HUES64 (cell line): ENCODE measurements around the gene CLEC20A.

ENCODE experiments used
- H3K27ac ChIP-seq: 2 replicates; pipeline ENCODE4 v1.7.0; 2013; ENCODE audit warnings: low read depth, low read length, inconsistent platforms
- H3K27me3 ChIP-seq: 2 replicates; pipeline ENCODE4 v1.6.1; 2013; ENCODE audit warnings: mild to moderate bottlenecking, low read length; ENCODE audit not compliant: insufficient read depth
- H3K36me3 ChIP-seq: 2 replicates; pipeline ENCODE4 v1.6.1; 2013; ENCODE audit warnings: mild to moderate bottlenecking, low read length; ENCODE audit not compliant: insufficient read depth
- H3K4me1 ChIP-seq: 2 replicates; pipeline ENCODE4 v1.6.1; 2013; ENCODE audit warnings: mild to moderate bottlenecking, low read length, moderate library complexity; ENCODE audit not compliant: insufficient read depth
- H3K4me3 ChIP-seq: 2 replicates; pipeline ENCODE4 v1.5.1; 2013; ENCODE audit warnings: mild to moderate bottlenecking, low read length, moderate library complexity
- H3K9ac ChIP-seq: 2 replicates; pipeline ENCODE4 v1.6.1; 2013; ENCODE audit warnings: mild to moderate bottlenecking, low read depth, low read length
- H3K9me3 ChIP-seq: 2 replicates; pipeline ENCODE4 v1.6.1; 2013; ENCODE audit warnings: low read depth, low read length; ENCODE audit not compliant: insufficient read depth
- WGBS: fragments of 150-250, 120-280 bp; methylation state at CpG from one replicate; pipeline ENCODE4 v1.1.7; 2013; ENCODE audit warnings: missing lambda C conversion rate; 5-methylcytosine and 5-hydroxymethylcytosine counted together

CLEC20A gene

GRCh38 chr1:178487070-178487615 is 9.6 kb downstream of the CLEC20A start:
- Histone ChIP-seq H3K9me3 (no peaks in the 10 kb centered on the region), H3K27me3 (no peaks in the 10 kb centered on the region), H3K4me3 (no peak overlapping the region), H3K27ac (no peak overlapping the region), H3K9ac (no peak overlapping the region), H3K36me3 (no peaks in the 10 kb centered on the region), H3K4me1 (peaks cover 2% of the 10 kb centered on the region; the same call in 1 of the 2 replicates)
- 95% methylated on average over 20 of the region's 20 CpGs for WGBS

GRCh38 chr1:178486100-178487069 is 10.4 kb downstream of the CLEC20A start:
- H3K27ac ChIP-seq = no peak overlapping the region
- no peak overlapping the region for H3K9ac ChIP-seq
- H3K4me1 ChIP-seq = peaks cover 2% of the 10 kb centered on the region; the same call in 1 of the 2 replicates
- no peaks in the 10 kb centered on the region for H3K9me3 ChIP-seq
- no peak overlapping the region for H3K4me3 ChIP-seq
- 95% methylated on average over 54 of the region's 54 CpGs for WGBS
- no peaks in the 10 kb centered on the region for H3K36me3 ChIP-seq
- no peaks in the 10 kb centered on the region for H3K27me3 ChIP-seq

DNA sequence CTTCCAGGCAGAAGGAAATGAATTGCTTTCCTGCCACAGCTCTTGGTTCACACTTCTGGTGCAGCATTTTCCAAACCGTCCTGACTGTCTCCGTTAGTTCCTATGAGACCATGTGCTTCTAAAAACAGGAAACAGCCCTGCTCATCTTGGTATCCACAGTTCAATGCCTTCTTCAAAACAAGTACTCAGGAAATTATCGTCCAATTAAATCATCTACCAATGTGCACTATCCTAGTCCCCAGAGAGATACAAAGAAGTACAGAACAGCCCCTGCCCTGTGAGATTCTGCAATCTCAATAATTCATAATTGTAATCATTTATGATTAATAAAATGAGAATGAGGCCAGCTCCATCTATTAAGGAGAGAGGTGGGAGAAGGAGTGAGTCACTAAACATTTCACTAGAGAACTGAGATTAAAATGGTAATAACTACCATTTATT is 11.2 kb downstream of the CLEC20A start:
- Histone ChIP-seq H3K9ac (no peak overlapping the region), H3K4me3 (no peak overlapping the region), H3K27ac (no peak overlapping the region), H3K36me3 (no peaks in the 10 kb centered on the region), H3K4me1 (peaks cover 2% of the 10 kb centered on the region; the same call in 1 of the 2 replicates), H3K27me3 (no peaks in the 10 kb centered on the region), H3K9me3 (no peaks in the 10 kb centered on the region)
- WGBS = 69% methylated on average over 3 of the region's 3 CpGs

DNA sequence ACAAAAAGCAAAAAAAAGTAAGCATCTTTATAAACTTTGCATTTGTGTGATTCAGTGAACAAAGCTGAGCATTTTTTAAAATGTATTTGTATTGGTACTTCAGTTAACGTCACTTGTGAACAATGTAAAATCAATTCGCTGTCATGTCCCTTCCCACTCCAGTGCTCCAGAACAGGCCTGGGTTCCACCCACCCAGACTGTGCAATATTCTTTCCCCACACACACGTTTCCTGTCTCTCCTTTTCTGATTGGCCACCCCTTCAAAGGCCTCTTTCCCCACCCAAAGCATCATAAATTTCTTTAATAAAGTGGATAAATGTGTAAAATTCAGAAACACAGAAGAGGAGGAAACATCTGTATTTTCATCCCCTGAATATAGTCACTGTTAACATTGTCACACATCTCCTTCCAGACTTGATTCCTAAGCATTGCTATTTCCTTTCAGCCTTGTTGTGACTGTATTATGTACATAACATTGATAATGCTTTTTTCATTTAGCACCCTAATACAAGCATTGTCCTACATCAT is 12.0 kb downstream of the CLEC20A start:
- H3K36me3 ChIP-seq = peaks cover 4% of the 10 kb centered on the region; the same call in 1 of the 2 replicates
- no peak overlapping the region for H3K27ac ChIP-seq
- H3K4me1 ChIP-seq = peaks cover 2% of the 10 kb centered on the region; the same call in 1 of the 2 replicates
- WGBS = 81% methylated on average over 3 of the region's 3 CpGs
- H3K4me3 ChIP-seq = no peak overlapping the region
- no peaks in the 10 kb centered on the region for H3K9me3 ChIP-seq
- no peaks in the 10 kb centered on the region for H3K27me3 ChIP-seq
- no peak overlapping the region for H3K9ac ChIP-seq

DNA sequence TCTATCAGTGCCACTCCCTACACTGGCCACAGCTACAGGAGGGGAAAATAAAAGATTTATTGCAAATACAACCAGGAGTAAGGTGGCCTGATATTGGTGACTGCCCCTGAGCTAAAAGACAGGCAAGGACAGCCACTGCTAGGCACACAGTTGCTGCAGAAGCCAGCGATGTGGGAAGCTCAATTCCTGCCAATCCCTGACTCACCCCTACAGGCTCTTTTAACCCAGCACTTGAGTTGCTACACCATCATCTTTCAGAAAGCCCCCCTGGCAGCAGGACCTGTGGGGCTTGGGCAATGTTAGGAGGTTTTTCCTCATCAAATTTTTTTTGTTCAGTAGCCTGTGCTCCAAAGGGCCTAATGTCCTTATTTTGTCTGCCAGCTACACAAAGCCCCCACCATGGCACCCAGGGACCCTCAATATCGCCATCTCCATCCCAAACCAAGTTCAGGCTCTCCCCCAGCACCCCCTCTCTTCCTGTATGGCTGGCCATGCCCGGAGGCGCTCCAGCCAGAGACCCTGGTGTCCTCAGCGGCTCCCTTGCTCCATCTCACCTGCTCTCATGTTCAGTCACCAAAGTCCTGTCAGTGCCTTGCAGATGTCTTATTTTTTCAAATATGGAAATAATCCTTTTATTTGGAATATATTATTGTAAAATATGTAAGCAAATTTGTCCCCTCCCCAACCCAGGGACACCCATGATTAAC is 13.4 kb downstream of the CLEC20A start:
- Histone ChIP-seq H3K27ac (no peak overlapping the region), H3K9ac (no peak overlapping the region), H3K27me3 (no peaks in the 10 kb centered on the region), H3K36me3 (peaks cover 7% of the 10 kb centered on the region; the same call in 1 of the 2 replicates), H3K9me3 (no peaks in the 10 kb centered on the region), H3K4me3 (no peak overlapping the region), H3K4me1 (peaks cover 2% of the 10 kb centered on the region; the same call in 1 of the 2 replicates)
- WGBS = 89% methylated on average over 5 of the region's 5 CpGs

- Histone ChIP-seq H3K36me3 (peaks cover 38% of the 10 kb centered on the region), H3K27ac (no peak overlapping the region), H3K9me3 (no peaks in the 10 kb centered on the region), H3K9ac (no peak overlapping the region), H3K27me3 (no peaks in the 10 kb centered on the region), H3K4me1 (peaks cover 5% of the 10 kb centered on the region; the same call in 1 of the 2 replicates), H3K4me3 (no peak overlapping the region)
- 77% methylated on average over 1 of the region's 1 CpG for WGBS
Measured at GRCh38 chr1:178477841-178478240, 18.9 kb downstream of the CLEC20A start.

GRCh38 chr1:178477373-178477772 is 19.4 kb downstream of the CLEC20A start:
- WGBS = 73% methylated on average over 4 of the region's 4 CpGs
- no peak overlapping the region for H3K9ac ChIP-seq
- H3K36me3 ChIP-seq = peaks cover 43% of the 10 kb centered on the region
- no peak overlapping the region for H3K4me3 ChIP-seq
- no peaks in the 10 kb centered on the region for H3K9me3 ChIP-seq
- H3K27ac ChIP-seq = no peak overlapping the region
- H3K27me3 ChIP-seq = no peaks in the 10 kb centered on the region
- peaks cover 5% of the 10 kb centered on the region; the same call in 1 of the 2 replicates for H3K4me1 ChIP-seq

DNA sequence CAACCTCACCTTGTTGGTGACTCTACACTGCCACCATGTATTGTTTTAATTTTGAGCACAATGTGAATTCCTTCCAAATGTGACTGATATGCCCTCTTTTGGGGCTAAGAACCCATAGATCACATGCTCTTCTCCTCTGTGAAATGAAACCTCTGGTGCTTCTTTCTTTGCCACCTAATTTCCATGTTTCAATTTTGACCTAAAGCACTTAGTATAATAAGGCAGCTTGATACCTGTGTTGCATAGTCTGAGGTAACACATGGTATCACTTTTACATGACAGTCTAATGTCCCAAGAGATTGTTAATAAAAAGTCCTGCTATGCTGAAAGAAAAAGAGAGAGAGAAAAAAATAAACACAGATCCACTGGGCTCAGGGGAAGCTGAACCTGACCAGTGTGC is 24.2 kb downstream of the CLEC20A start:
- peaks cover 56% of the 10 kb centered on the region for H3K36me3 ChIP-seq
- H3K9ac ChIP-seq = no peak overlapping the region
- H3K4me1 ChIP-seq = peaks cover 5% of the 10 kb centered on the region; the same call in 1 of the 2 replicates
- no peak overlapping the region for H3K27ac ChIP-seq
- no peak overlapping the region for H3K4me3 ChIP-seq
- H3K27me3 ChIP-seq = no peaks in the 10 kb centered on the region
- H3K9me3 ChIP-seq = no peaks in the 10 kb centered on the region

- H3K27ac ChIP-seq = no peak overlapping the region
Measured at GRCh38 chr1:178470411-178470960, 26.3 kb downstream of the CLEC20A start.

GRCh38 chr1:178467837-178468236 is 28.9 kb downstream of the CLEC20A start:
- Histone ChIP-seq H3K4me1 (no peaks in the 10 kb centered on the region), H3K9me3 (no peaks in the 10 kb centered on the region), H3K4me3 (no peak overlapping the region), H3K9ac (no peak overlapping the region), H3K27me3 (no peaks in the 10 kb centered on the region), H3K27ac (no peak overlapping the region), H3K36me3 (peaks cover 47% of the 10 kb centered on the region)

More at GRCh38 chr1:178470411-178470960, 26.3 kb downstream of the CLEC20A start:
- Histone ChIP-seq H3K9ac (no peak overlapping the region), H3K36me3 (peaks cover 68% of the 10 kb centered on the region), H3K4me1 (no peaks in the 10 kb centered on the region), H3K27me3 (no peaks in the 10 kb centered on the region), H3K4me3 (no peak overlapping the region), H3K9me3 (no peaks in the 10 kb centered on the region)
- 97% methylated on average over 5 of the region's 5 CpGs for WGBS
